Activated CD4-positive, alpha-beta T cell treated with anti-CD3 and anti-CD28 coated beads, Interleukin-2, amount 50 U/mL, for 4 hours (primary cell): ENCODE measurements around the gene CD38.

Experiments used
- DNase-seq, 2 experiments: peaks; one replicate each; pipeline ENCODE4 v3.0.0-alpha.2; 2020

The CD38 gene

DNA sequence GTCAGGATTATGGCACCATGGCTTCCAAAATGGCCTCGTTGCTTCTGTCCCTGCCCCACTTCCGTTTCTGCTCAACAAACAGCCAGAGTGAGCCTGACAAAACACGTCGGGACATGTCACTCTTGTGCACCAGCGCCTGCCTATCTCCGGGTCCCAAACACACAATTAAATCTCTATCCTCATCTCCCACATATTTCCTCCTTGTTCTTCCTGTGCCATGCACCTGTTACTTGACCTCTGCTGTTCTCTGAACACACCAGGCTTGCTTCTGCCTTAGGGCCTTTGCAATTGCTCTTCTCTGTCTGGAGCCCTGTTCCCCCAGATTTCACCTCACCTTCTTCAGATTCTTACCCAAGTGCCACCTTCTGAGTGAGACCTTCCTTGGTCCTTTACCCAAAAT is 12.7 kb upstream of the CD38 start:
- no peak for DNase-seq

DNA sequence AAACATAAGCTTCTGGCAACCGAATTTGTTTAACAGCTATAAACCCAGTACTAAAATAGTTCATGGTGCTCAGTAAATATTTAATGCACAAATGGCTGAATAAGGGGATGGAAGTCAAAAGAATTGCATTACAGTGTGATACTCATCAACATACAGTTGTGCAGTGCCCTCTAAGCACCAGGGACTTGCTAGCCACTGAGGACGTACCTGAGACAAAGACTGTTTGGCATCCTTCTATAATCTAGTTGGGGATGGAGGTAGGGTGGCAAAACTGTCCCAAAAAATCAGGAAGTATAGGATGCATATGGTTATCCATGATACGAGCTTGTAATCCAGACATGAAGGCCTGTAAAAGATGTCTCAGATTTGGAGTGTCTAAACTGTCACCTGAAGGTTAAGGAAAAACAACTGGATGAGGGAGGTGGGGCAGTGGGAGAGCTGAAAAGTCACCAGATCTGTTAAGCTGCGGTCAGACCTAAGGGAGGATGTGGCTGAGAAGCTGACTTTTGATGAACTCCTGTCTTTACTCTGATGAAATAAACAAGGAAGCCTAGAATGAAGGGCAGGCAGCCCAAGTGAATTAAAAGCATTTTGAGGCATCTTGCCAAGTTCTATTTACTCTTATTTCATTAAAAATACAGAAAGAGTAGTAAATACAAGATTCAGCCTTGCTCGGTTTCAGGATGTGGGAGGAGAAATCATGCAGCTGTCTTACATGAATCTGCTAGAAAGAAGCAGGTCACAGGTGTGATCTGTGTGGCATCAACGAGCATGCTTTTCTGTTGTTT is 12.0 kb upstream of the CD38 start:
- no peak for DNase-seq

DNA sequence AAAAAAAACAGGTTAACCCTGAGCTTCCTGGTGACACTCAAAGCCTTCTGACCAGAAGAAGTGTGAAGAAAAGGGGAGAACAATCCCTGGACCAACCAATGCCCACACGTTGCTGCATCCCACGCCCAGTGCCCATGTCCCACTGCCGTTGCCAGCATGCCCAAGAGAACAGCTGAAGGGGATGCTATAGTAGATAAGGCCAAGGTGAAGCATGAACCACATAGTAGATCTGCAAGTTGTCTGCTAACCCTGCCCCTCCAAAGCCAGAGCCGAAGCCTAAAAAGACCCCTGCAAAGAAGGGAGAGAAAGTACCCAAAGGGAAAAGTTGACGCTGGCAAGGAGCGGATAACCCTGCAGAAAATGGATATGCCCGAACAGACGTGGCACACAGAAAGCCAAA is 11.3 kb upstream of the CD38 start:
- DNase-seq, result no peak

DNA sequence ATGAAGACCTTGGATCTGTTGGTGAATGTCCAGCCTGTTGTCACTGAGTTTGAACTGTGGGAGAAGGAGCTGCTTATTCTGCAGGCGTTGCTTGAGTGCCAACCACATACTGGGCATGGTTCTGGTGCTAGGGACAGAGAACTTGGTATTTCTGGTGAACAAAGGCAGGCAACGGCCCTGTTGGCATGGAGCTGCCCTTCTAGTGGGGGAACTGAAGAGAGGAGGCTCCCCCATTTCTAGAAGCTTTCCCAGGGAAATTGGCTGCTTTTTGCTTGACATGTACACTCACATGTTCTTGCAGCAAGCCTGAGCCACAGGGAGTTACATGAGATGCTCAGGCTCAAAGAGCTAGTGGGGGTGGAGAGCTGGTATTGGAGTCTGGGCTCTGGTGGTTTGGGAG is 8.9 kb upstream of the CD38 start:
- DNase-seq, result no peak

DNA sequence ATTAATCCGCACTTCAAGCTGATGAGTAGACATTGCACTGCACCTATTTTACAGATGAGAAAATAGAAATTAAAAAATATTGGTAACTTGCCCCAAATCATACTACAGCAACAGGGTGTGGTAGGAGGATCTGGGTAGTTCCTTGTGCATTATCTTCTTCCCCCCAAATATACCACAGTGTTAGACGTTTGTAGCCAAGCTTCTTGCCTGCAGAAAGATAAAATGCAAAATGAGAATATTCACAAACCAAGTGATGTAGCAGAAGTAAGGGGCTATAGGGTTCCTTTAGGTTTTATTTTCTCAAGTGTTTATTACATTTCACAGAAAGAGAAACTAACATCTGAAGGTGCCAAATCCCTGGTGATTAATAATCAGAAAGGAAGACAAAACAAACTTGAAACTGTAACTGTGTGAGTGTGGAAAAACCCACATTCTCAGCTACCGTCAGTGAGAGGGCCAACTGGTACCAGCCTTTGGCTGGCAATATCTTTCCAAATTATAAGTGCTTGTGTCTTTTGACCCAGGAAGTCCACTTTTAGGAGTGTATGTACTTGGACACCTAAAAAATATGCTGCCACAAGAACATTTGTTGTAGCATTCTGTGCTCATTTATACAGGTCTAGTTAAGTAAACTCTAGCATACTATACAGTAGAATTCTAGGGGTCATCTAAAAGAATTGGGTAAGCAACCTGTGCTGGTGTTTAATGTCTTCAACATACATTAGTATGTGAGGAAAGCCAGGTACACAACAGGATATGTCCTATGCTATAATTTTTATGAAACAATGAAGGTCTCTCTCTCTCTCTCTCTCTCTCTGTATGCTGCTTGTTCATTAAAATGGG is 6.7 kb upstream of the CD38 start:
- no peak for DNase-seq

DNA sequence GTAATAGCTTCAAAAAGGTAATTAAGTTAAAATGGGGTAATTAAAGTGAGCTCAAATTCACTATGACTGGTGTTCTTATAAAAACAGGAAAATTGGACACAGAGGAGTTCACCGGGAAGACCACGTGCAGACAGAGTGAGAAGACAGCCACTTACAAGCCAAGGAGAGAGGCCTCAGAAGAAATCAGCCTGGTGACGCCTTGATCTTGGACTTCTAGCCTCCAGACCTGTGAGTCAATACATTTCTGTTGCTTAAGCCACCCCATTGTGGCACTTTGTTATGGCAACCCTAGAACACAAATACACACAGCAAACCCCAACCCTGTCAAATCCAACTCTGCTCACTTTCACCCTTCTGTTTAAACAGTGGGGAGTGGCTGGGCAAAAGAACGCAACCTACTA is 4.1 kb upstream of the CD38 start:
- no peak for DNase-seq

DNA sequence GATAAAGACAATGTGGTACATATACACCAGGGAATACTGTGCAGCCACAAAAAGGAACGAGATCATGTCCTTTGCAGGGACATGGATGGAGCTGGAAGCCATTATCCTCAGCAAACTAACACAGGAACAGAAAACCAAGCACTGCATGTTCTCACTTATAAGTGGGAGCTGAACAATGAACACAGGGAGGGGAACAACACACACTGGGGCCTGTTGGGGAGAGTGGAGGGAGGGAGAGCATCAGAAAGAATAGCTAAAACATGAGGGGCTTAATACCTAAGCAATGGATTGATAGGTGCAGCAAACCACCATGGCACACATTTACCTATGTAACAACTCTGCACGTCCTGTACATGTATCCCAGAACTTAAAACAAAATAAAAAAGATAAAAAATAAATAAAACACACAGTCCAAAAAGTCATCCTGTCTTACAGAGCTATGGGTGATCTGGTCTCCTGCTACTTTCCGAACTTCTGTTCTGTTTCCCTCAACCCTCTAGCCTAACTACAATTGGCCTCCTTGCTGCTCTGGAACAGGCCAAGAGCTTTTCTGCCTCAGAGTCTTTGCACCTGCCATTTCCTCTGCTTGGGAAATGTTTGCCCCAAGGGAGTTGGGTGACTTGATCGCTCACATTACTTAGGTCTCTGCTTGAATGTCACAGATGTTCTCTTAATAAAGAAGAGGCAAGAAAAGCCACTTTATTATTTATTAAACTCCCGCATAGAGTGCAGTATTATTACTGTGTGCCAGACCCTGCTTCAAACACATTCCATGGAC is 1.1 kb upstream of the CD38 start:
- DNase-seq, result no peak

DNA sequence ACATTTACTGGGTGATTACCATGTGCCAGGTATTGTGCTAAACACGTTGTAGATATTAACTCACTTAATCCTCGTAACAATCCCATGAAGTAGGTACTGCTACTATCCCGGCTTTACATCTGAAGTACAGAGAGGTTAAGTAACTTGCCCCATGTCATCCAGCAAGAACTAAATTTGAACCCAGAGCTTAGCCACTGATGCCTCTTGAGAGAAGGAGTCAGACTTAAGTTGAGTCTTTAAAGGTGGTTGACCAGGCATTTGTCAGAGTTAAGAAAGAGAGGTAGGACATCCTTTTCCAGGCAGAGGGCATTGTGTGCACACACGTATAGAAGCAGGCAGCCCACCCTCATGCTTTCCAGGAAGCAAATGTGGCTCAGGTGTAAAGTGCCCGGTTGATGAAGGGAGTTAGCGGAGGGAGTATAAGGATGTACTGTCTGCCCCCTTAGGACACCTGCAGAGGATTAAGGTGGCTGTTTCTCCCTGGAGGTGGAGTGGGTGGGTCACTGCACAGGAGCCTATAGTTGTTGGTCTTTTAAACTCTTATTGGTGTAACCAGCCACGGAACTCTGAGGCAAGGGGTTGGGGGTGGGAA is 335 bp upstream of the CD38 start:
- no peak for DNase-seq

DNA sequence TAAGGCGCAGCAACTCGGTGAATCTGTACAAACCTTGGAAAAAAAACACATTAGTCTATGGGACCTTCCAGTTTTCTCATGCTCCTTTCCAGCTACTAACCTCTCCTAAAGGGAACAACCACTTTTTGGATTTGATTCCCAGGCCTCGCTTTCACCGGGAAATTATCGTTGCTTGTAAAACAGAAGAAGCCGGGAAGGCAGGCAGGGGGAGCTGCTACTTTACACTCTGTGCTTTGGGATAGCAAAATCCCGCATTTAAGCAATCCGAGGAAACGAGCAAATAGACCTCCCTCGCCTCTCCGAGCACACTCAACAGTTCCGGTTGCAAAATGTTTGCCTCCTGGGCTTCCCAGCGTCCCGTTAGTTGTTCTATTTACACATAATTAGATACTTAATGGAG is 1.2 kb downstream of the CD38 start:
- DNase-seq, result no peak

DNA sequence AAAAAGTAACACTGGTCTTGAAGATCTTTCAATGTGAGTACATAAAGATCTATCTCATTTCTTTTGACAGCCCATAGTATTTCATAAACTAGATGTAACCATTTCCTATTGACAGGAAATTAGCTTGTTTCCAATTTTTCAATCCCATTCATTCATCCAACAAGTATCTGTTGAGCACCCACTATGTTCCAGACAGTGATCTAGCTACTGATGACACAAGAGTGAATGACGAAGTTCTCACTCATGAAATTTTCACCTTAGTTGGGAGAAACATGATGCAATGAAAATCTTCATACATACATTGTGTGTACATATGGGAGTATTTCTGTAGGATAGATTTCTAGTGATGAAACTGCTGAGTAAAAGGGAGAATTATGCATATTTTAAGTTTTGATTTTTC is 1.7 kb downstream of the CD38 start:
- no peak for DNase-seq

DNA sequence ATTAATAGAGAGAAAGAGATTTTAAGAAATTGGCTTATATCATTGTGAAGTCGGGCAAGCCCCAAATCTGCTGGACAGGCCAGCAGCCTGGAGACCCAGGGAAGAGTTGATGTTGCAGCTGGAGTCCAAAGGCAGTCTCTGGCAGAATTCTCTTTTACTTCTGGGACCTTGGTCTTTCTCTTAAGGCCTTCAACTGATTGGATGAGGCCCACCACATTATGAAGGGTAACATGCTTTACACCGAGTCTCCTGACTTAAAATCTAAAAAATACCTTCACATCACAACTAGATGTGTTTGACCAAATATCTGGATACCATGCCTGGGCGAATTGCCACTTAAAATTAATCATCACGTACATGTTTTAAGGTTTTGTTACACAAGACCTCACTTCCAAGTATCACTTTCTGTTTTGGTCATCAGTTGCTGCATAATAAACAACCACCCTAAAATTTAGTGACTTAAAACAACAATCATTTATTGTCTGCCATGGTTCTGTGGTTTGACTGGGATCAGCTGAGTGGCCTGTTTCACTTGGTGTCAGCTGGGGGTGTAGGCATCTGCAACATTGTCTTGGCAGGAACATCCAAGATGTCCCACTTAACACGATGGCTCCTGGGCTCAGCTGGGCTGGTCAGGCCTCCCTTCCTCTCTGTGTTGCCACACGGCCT is 3.4 kb downstream of the CD38 start:
- DNase-seq, result no peak

DNA sequence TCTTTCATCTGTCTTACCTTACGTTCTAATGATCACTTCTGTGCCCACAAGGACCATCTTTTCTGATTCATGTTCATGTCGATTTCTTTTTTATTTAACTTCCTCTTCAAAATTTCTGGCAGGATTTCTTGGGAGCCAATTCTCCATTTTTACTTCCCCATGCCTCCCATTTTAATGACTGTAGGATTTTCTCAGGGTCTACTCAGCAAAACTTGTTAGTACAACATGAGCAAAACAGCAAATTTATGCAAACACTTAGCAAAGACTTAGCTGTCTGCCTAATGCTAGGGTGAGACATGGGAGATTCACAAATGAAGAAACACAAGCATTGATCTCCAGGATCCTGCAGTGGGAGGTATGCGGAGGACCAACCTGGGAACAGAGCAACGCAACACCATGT is 5.5 kb downstream of the CD38 start:
- DNase-seq, result no peak

DNA sequence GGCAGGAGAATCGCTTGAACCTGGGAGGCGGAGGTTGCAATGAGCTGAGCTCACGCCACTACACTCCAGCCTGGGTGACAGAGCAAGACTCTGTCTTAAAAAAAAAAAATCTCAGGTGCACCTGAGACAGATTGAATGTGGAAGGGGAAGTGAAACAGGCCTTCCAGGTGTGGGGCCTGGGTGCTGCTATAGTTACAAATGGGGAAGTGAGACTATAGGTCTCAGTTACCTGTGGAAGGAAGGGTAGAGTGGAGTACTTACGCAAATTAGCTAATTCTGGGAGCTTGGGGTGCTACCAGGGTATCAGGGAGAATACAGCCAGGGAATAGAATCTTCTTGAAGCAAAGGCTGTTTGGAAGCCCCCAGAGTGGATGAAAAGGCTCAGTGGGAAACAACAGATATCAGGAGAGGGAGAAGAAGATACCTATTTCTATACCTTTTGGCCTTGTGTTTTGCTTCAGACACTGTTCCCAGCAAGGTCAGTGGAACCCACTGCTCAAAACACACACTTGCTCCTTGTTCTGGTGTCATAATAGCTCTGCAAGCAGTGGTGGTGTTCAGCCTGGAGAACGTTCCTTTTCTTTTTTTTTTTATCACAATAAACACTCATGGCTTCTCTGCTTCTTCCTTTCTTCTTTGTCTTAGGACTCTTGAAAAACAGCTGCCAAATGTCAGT is 7.0 kb downstream of the CD38 start:
- no peak for DNase-seq

DNA sequence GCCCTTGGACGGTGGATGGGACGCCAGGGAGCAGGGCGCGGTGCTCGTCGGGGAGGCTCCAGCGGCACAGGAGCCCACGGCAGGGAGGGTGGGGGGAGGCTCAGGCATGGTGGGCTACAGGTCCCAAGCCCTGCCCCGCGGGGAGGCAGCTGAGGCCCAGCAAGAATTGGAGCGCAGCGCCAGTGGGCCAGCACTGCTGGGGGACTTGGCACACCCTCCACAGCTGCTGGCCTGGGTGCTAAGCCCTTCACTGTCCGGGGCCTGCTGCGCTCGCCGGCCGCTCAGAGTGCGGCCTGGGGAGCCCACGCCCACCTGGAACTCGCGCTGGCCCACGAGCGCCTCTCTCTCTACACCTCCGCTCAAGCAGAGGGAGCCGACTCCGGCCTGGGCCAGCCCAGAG is 8.6 kb downstream of the CD38 start:
- DNase-seq, result no peak

DNA sequence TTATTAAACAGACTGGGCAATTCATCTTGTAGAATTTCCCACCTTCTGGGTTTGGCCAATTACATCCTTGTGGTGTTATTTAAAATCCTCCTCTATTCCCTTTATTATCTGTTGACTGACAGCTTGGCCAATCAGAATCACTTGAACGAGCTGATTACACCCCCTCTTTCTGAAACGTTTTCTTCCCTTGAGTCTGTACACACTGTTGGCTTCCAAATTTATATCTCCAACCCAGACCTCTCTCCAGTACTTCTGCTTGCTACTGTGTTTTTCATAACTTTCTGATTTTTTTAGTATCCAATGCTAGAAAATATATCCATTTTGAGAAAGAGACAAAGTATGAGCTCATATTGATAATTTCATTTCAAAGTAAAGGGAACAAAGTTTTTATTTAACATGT is 14.8 kb downstream of the CD38 start:
- DNase-seq, result no peak

DNA sequence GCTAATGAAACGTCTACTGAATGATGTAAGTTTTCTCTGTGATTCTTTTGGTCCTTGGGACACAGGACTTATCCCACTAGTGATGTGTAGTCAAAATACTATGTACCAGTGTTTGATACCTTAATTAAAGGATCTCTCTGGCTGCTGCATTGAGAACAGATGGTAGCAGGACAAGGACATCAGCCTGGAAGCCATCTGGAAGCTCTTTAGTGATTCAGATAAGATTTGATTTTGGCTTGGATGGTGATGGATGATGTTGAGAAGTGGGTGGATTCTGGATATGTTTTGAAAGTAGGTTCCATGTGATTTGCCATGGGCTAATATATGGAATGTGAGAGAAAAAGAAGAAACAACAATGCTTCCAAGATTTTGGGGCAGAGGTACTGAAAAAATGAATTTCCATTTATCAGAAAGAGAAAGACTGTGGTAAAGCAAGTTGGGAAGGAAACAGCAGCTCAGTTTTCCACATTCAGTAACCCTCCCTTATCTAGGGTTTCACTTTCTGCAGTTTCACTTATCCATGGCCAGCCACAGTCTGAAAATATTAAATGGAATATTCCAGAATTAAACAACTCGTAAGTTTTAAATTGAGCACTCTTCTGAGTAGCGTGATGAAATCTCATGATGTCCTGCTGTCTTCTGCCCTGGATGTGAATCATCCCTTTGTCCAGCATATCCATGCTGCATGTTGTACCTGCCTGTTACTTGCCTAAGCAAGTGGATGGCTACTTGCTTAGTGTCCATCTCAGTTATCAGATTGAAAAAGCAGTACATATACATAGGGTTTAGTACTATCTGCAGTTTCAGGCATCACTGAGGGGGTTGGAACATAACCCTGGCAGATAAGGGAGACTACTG is 15.6 kb downstream of the CD38 start:
- no peak for DNase-seq

DNA sequence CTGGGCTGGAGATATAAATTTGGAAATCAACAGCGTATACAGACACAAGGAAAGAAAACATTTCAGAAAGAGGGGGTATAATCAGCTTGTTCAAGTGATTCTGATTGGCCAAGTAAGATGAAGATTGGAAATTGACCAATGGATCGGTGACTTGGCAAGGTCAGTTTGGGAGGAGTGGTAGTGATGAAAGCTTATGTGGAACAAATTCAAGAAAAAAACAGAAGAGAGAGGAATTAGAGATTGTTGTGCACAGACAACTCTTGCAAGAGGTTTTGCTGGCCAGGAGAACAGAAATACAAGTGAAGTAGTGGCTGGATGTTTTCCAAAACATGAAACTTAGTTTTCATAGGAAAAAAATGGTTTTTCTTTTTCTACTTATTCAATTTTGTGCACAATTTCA is 16.3 kb downstream of the CD38 start:
- no peak for DNase-seq

DNA sequence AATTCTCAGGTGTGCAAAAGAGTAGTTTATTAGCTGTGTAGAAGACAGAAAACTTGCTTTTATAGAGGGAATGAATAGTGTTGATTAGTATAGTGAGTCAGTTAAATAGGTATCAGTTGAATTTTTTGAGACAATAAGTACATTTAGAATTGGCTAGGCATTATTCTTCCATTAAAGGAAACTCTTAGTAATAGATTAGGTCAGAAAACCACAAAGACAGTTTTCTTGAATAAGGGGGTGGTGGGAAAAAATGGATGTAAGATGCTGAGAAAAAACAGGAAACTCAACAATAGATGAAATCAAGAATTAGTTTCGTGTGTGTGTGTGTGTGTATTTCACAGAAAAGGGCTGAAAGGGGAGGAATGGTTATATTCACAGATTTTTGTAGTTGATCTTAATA is 16.8 kb downstream of the CD38 start:
- no peak for DNase-seq

DNA sequence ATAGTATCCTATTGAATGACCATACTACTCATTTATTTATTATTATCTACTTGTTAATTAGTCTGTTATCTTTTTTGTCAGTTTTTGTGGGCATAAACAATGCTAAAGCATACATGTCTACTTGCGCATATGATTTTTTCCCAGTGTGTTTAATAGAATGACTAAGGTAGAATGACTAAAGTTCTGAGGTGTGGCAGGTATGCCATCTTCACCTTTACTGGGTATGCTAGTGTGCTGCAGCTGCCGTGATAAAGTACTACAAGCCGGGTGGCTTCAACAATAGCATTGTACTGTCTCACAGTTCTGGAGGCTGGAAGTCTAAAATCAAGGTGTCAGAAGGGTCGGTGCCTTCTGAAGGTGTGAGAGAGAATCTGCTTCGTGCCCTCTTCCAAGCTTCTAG is 19.2 kb downstream of the CD38 start:
- no peak for DNase-seq

DNA sequence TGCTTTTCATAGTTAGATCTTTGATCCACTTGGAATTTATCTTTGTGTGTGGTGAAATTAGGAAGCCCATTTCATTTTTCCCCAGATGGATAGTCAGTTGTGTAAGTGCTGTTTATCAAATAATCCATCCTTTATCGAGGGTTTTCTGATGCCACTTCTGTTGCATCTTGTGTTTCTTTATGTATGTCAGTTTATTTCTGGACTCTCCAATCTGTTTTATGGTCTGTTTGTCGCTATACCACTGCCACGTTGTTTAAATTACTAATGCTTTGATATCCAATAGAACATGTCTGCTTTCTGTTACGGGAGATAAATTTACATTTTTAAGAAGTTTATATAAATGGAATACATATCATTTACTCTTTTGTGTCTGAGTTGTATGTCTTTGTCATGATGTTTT is 21.0 kb downstream of the CD38 start:
- no peak for DNase-seq

DNA sequence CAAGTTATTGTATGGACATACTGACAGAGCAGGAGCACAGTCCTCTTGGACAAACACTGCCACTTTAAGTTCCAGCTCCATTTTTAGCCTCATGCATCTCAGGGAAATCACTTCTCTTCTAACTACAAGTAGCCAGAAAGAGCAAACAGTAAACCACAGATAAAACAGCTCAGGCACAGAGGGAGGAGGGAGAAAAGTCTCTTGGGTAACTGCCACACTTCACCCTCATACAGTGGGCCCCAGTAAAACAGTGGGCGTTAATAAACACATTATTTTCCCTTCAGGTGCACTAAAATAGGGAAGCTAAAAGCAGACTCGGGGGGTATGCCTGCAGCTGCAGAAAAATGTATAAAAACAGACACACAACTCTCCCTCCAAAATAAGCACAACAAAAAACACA is 21.6 kb downstream of the CD38 start:
- DNase-seq, result no peak
